NK-92 treated with Interleukin-12 subunit alpha and Interleukin-12 subunit beta, amount 100 ng/mL, for 24 hours (cell line): Measurements from ENCODE around the gene ZIC3.

Experiments
- DNase-seq: peaks from one replicate; lab custom pipeline; 2025; lab: John Stamatoyannopoulos, UW

The ZIC3 gene

GRCh38 chrX:137574102-137574783 lies 8.3 kb downstream of the ZIC3 start:
- no peak for DNase-seq

DNA sequence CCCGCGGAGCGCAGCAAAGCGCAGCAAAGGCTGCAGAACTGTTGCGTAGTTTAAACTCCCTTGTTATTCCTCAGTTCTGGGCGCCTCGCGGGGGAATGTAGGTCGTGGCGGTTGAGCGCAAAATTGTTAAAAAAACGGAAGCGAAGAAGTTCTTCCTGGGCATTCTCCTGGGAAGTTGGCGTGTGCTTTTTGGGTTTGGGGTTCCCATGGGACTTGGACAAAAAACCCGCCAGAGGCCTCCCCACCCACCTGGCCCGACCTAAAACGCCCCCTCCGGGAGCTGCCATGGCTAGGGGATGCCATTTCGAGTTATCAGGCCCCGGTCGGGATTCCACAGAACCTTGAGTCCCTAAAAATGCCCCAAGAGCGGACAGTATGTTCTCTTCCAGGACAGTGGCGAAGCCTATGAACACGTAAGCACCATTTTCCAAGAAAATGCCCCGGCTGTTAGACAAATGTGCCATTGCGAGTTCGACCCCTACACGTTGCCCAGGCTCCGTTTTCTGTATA lies 8.9 kb downstream of the ZIC3 start:
- DNase-seq, result no peak

- no peak for DNase-seq
These were observed 9.8 kb downstream of the ZIC3 start for GRCh38 chrX:137575596-137576255.

DNA sequence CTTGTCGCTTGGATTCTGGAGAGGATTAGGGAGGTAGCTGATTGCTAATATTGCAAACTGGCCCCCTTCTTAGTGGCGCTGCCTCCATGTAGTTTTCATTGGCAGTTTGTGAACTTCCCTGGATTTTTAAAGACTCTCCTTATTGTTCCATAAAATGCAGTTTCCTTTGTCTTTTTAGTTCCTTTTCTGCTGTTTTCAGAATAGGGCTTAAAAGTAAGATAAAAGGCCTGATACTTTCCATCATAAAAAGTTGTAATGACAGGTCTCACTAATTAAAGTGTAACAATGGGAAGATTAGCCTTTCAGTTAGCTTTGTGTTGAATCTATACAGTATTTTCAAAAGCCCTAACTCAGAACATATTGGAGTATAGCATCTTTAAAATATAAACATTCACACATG lies 21.2 kb downstream of the ZIC3 start:
- no peak for DNase-seq

DNA sequence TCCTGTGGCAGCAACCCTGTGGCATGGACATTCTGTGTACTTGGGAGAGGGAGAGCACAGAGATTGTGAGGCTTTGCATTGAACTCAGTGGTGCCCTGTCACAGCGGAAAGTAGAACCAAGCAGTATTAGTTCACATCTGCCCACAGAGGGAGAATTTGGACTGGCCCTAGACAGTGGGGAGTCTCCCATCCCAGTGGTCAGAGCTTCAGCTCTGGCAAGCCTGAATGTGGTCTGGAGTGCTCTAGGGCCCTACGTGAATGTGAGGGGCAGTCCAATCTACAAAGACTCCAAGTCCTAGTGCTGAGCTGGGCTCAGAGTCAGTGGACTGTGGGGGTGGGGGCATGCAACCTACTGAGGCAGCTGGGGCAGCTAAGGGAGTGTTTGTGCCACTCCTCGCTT lies 34.8 kb downstream of the ZIC3 start:
- no peak for DNase-seq
